H4 (cell line): ENCODE measurements around the gene AGBL1. TPM values are rescaled to one million over a fixed set of nuclear protein-coding genes. Genes with fewer than 3 reads are reported as not detected.

Experiments used
- DNase-seq: peaks from one replicate; pipeline ENCODE4 v3.0.0-alpha.2; 2015; ENCODE audit warnings: low spot score
- total RNA-seq: library from RNA; depleted of rRNA; stranded (reverse); fragments of >200 nt; shearing (Covaris generic); gene quantifications from 2 replicates; pipeline ENCODE4 v1.2.3, GENCODE V29; 2014

AGBL1 gene
- total RNA-seq, 1 experiment from 2014 or later, result not detected

DNA sequence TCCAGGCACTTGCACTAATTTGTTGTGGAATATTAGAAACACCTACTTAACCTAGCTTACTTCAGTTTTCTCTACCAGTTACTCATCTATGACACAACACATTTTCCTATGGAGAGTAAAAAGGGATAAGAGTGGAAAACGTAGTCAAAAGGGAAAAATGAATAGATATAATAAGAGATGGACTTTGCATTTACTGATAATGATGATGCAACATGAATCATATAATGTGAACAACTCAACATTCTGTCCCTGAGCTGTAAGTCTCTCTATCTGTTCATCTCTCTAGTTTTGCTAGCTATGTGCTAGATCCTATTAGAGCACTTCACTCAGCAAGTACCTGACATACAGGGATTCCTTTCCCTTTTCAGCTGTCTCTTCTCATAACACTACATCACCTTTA is 627.1 kb downstream of the AGBL1 start:
- no peak for DNase-seq

GRCh38 chr15:86711476-86711875 is 631.8 kb downstream of the AGBL1 start:
- no peak for DNase-seq

DNA sequence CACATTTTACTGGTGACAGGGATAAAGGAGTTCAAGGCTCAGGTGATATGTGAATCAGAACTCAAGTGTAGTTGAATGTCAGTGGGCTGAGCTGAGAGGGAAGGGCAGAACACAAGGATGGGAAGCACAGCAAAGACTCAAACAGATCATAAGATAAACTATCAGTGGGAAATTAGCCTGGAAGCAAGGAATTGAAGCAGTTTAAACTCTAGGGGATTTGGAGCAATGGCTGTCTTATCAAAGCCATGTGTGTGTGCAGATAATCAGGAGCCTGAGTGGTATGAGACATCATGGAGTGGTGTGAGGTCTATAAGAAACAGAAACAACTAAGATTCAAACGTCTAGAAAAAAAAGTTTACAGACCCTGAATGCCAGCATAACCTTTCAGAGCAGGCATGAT is 634.6 kb downstream of the AGBL1 start:
- no peak for DNase-seq

DNA sequence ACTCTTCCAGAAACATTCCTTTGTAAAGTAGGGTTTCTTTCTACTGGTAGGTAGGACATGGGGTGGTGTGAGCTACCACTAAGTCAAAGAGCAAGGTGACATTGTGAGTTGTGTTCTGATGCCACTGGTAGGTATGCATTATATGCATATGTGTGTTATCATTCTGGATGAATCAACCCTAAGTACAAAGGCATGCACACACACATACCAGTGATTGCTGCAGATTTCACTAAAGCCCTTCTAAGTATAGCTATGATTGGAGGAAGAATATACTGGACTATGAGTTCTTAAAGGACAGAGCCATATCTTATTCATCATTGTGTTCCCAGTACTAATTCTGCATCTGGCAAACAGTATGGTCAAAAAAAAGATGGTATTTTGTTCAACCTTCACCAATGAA is 646.0 kb downstream of the AGBL1 start:
- no peak for DNase-seq

- DNase-seq, result no peak
These were observed 655.8 kb downstream of the AGBL1 start for GRCh38 chr15:86735247-86736040.

DNA sequence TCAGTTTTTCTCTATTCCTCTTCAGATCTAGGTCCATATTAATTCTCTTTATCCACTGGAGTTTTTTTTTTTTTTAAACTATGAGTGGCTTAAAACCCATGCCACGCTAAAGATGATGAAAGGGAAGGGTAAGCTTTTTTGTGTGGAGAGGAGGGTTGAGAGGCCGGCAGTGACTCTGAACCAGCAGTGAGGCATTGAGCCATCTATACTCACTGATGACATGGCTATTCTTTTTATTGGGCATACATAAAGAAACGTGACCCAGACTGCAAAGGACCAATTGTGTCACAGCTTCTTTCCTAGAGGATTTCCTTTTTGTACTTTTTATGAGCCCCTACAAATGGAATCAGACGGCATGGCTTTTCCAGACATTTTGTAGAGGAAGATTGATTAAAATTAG is 662.2 kb downstream of the AGBL1 start:
- no peak for DNase-seq

DNA sequence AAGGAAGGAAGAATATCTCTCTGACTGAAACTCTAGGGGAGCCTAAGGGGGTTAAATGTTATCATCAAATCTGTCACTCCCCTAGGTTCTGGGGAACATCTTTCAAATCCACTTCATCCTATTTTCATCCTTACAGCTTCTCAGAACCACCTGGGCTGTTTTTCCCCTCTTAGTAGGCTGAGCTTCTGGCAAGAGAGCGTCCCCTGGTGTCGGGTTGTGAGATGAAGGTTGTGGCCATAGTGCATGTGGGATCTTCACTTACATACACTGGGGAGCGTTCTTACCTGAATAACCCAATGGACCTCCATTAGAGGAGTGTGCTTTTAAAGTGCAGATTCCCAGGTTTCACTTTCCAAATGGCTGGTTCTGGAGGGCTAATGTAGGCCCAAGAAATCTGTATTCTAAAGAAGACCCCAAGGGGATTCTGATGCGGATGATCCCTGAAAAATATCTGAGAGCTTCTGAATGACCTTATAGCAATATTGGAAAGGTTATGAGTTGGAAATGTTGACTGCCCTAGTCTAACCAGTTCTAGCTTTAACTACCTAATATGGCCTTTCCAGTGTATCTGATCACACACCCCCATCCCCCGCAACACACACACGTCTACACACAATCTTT is 663.7 kb downstream of the AGBL1 start:
- DNase-seq, result peak; percentile 7

DNA sequence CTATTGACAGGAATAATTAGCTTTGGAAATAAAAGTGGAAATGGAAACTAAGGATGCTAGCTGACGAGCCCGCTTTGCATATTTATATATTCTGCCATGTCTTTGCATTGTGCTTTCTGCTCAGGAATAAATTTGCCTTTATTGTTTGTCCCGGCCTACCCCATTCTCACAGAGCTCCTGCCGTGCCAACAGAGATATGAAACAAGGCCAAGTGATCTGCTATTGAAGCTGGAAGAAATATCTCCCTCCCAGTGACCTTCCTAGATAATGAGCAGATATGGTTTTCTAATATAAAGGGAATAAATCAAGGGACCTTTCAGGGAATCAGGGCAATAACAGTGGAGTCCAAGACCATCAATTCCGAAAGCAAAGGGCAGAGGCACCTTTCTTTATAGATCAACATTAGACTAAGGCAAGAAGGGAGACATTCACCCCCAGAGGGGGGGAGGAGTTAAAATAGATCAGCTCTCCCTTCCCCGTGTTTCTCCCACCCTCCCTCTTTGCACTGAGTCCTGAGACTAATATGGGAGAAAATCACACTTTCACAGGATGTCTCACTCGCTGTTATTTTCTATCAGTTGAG is 664.6 kb downstream of the AGBL1 start:
- no peak for DNase-seq

DNA sequence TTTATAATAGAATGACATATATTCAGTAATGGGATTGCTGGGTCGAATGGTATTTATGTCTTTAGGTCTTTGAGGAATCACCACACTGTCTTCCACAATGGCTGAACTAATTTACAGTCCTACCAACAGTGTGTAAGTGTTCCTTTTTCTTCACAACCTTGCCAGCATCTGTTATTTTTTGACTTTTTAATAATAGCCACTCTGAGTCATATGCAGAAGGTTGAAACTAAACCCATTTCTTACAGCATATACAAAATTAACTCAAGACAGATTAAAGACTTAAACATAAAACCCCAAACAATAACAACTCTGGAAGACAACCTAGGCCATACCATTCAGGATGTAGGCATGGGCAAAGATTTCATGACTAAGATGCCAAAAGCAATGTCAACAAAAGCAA is 671.4 kb downstream of the AGBL1 start:
- DNase-seq, result no peak

DNA sequence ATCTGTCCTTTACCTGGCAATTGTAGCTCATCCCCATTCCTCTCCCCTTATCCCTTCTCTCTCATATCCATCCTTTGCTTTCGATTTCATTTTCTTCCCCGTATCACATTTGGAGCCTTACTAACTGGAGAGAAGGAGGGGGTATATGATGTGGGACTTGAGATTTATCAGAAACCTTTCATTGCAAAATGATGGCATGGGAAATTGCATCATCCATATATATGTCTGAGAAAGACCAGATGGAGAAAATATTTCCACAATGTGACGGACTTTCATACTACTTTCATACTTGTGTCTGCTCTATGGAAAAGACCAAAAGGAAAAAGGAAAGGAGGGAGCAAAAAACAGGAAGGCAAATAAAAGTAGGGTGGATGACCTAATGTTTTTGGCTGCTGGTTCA is 675.2 kb downstream of the AGBL1 start:
- no peak for DNase-seq

GRCh38 chr15:86756688-86757087 is 677.0 kb downstream of the AGBL1 start:
- no peak for DNase-seq

GRCh38 chr15:86759800-86760523 is 680.3 kb downstream of the AGBL1 start:
- DNase-seq, result no peak

- DNase-seq, result no peak
These were observed 683.2 kb downstream of the AGBL1 start for GRCh38 chr15:86762874-86763273.

DNA sequence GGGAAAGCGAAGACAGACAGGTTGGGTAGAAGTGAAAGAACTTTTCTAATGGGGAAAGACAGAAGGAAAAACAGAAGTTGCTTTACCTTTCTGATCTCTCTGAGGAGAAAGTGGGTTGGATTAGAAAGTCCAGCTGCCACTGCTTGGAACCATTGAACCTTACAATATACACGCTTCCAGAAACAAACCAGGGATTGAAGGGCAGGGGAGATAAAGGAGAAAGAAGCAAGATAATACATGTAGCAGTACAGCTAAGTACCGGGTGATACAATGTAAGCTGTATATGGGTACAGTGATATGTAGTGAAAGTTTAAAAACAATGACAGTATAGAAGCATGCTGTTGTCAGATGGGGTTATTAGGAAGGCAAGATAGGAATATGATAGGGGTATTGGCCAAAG is 684.4 kb downstream of the AGBL1 start:
- no peak for DNase-seq

GRCh38 chr15:86765281-86765680 is 685.6 kb downstream of the AGBL1 start:
- no peak for DNase-seq

DNA sequence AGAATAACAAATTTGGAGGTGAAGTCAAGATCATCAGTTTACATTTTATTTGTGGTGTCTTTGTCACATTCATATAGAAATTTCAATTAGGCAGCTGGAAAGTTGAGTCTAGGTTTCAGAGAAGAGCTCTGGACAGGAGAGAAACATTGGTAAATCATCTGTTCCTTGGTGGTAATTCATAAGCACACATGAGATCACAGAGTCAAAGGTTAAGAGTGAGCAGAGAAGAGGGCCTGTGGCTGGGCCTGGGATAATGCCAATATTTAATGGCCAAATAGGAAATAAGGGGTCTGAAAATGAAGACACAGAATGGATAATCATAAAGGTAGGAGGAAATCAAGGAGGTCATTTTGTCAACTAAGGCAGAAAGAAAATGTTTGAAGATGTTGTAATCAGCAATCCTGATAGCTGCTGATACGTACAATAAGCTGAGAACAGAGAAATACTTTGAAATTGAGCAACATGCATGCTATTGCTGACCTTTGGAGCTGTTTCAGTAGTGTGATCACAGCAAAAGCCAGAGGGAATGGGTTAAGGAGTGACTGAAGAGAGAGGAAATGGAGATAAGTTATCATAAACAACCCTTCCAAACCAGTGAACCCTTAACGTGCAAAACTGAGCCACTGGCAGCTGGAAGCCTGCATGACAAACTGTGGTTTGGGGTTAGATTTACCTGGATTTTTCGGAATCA is 692.8 kb downstream of the AGBL1 start:
- peak; percentile 8 for DNase-seq

GRCh38 chr15:86773736-86774135 is 694.1 kb downstream of the AGBL1 start:
- no peak for DNase-seq

GRCh38 chr15:86776145-86776544 is 696.5 kb downstream of the AGBL1 start:
- no peak for DNase-seq

DNA sequence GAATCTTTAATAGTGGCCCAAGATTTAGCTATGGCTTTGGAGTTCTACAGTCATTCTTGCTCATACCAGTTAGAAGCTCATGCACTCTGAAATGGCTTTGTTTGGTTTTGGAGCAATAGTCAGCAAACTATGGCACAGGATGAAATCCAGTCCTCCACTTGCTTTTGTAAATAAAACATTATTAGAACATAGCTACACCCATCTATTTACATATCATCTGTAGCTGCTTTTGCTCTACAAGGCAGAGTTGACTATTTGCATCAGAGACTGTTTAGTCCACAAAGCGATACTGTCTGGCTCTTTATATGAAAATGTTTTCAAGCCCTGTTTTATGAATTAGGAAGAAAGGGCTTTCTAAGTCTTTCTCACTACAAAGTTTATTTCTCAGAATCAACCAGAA is 716.9 kb downstream of the AGBL1 start:
- DNase-seq, result no peak

- no peak for DNase-seq
These were observed 717.5 kb downstream of the AGBL1 start for GRCh38 chr15:86797135-86797534.

DNA sequence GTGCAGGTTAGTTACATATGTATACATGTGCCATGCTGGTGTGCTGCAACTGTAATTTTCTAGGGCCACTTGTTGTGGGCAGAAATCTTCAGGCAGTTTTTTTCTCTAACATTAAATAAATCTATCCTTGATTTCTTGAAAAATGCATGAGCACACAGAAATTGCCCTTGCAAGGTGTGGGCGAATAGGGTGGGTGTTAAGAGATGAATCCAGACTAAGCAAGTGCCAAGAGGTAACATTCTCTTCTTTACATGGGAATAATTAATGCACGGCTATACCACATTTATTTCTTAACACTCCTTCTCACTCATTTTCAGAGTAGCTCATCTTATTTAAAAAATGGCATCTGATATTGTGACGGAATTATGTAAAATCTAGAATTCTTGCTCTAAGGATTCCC is 719.6 kb downstream of the AGBL1 start:
- no peak for DNase-seq

DNA sequence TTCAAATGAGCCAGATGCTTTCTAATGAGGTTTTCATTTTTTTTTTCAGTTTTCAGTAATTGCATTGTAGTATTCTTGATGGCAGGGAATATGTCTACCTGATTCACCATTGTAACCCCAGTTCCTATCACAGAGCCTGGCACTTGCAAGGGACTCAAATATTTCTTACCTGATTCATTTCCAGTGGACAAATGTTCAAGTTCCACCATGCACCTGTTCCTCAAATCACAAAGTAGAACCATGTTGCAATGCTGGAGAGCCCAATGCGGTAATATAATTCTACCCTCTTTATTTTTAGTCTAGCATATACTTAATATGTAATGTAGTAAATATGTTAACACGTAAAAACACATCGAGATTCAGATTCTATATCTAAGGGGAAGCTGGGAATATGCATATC is 722.6 kb downstream of the AGBL1 start:
- no peak for DNase-seq
